GM13976 (cell line): ENCODE measurements around the gene GCM1.

Experiments used
- DNase-seq: peaks from one replicate; pipeline ENCODE4 v3.0.0; 2012; ENCODE audit warnings: low spot score
- in situ Hi-C: fragments of 300-500 bp; cut with MboI; formaldehyde crosslinking; loops from one replicate; pipeline ENCODE4 v1.12.0; 2022; ENCODE audit warnings: low sequenced_read_pairs, mixed read lengths, inconsistent platforms; ENCODE audit not compliant: unreplicated experiment
- TF ChIP-seq, protein P1 (sequence below): IDR thresholded peaks from 2 replicates; pipeline ENCODE4 v1.5.1; 2012; ENCODE audit warnings: borderline replicate concordance, mild to moderate bottlenecking; ENCODE audit not compliant: insufficient read depth; ENCODE audit errors: extremely low read depth, missing control alignments, control extremely low read depth

GCM1 gene

DNA sequence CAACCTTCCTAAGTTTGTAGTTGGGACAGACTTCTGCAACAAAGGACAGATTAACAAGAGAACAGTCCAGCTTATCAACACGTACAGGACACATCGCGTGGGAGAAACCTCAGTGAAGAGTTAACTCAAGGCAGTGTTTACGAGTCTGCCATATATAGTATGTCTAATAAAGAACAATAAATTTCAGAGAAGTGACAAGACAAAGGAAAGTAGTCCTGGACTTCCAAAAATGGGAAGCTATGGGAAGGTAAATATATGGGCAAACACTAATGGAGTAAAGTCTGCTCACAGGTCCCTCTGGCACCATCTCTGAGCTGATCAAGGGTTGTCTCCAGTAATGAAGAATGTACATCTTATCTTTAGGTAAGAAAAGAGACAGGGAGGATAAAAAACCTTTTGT lies 34.9 kb downstream of the GCM1 start:
- DNase-seq = no peak
- TF ChIP-seq, protein P1, sequence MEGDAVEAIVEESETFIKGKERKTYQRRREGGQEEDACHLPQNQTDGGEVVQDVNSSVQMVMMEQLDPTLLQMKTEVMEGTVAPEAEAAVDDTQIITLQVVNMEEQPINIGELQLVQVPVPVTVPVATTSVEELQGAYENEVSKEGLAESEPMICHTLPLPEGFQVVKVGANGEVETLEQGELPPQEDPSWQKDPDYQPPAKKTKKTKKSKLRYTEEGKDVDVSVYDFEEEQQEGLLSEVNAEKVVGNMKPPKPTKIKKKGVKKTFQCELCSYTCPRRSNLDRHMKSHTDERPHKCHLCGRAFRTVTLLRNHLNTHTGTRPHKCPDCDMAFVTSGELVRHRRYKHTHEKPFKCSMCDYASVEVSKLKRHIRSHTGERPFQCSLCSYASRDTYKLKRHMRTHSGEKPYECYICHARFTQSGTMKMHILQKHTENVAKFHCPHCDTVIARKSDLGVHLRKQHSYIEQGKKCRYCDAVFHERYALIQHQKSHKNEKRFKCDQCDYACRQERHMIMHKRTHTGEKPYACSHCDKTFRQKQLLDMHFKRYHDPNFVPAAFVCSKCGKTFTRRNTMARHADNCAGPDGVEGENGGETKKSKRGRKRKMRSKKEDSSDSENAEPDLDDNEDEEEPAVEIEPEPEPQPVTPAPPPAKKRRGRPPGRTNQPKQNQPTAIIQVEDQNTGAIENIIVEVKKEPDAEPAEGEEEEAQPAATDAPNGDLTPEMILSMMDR = no peak
- in situ Hi-C loops = no loop called here

DNA sequence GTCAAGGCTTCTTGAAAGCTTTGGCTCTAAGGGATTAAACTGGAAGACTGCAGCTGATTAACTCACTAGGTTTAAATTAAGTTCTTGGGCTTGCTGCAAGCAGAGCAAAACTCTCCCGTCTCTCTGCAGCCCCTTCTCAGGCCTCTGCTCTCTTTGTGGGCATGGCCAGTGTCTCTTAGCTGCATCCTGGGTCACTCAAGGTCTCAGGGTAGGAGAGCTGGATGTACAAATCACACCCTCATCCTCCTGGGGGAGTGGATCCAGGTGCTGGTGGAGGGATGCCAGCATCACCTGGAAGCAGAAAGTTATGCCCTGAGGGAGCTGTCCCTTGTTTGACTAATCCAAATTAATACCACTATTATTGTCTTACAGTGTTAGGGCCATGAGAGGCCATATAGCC lies 35.8 kb downstream of the GCM1 start:
- in situ Hi-C loops = no loop called here
- TF ChIP-seq, protein P1 = no peak
- DNase-seq = no peak

DNA sequence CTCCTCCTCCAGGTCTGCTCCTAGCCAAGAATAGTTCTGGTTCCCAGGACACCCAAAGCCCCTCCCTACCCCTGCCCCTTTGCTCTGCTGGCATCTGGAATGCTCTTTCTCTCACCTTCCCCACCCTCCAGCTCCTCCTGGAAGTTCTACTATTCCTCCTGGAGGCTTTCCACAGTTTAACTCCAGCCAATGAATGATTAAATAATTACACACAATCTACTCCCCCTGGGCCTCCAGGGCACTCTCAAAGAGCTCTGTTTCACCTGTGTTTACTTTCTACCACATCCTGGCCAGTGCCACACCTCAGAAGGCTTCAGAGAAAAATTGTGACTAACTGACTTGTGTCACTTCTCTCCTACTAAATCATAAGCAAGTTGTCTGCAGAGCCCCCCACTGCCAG lies 36.2 kb downstream of the GCM1 start:
- TF ChIP-seq, protein P1 = no peak
- in situ Hi-C loops = no loop called here
- DNase-seq = no peak

DNA sequence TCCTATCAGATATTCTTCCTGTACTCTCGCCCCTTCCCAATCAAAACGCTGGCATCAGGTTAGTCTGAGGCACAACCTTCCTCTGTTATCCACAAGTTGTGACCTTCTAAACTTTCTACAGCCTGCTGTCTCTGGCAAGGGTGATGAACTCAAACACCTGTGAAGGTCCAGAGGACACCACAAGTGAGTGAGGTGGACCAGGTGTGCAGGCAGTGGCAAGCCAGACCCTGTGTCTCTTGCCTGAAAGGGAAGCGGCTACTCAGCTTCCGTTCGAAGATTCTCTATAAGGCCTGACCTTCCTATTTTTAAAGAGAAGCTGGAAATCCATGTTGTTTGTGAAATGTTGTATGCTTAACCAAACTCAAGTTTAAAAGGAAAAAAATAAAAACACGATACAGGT lies 36.8 kb downstream of the GCM1 start:
- no peak for DNase-seq
- TF ChIP-seq, protein P1 = no peak
- in situ Hi-C loops = no loop called here

DNA sequence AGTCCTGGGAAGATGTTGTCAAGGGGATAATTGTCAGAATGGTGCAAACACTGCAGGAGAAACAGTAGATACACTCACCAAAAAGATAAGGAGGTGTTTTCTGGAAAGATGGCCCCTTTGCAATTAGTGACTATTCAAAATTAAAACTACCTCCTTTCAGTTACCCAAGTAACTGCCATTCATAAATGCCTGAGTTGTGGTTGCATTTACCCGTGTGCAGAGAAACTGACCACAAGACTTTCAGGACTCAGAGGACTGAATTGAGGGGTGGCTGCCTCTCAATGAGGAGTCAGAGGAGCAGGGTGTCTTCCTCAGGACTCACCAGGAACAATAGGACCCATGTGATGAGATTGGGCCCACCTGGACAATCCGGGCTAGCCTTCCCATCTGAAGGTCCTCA lies 39.0 kb downstream of the GCM1 start:
- no peak for DNase-seq
- in situ Hi-C loops = no loop called here
- TF ChIP-seq, protein P1 = no peak

DNA sequence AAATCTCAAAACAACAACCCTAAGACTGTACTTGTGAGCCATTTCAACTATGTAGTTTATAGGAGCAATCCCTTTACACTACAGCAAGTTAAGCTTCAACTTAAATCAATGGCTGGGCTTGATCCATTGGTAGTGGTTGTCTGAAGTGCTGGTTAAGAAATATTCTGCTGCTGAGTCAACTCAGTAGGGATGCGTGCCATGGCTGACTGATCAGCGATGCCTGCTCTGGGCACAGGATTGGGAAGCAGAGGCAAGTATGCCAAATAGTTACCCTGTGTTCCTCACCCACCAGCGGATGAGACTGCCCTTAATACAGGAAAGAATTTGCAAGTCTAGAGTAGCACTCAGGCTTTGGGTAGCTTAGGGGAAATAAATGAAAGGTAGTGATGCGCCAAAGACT lies 41.5 kb downstream of the GCM1 start:
- in situ Hi-C loops = no loop called here
- no peak for DNase-seq
- TF ChIP-seq, protein P1 = no peak

DNA sequence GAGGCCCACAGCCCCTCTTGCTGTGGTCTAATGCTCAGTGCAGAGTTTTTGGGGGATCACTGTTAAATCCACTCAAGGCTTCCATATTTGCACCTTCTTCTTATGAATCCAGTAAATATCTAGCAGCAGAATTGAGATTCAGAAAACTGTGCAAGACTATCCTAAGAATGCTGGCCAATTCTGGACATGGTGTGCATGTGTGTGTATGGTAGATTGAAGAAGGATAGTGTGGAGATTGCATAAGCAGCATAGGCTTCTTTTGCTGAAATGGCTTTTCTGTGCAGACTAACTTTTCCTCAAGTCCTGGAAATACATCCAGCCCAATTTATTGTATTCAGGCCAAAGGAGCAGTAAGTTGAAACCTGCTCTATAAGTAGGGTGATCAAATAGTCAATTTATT lies 43.7 kb downstream of the GCM1 start:
- TF ChIP-seq, protein P1 = no peak
- in situ Hi-C loops = no loop called here
- no peak for DNase-seq
